HTR-8/SVneo (cell line): ENCODE measurements around the gene LTB.

Source experiments
- DNase-seq: peaks from one replicate; pipeline ENCODE4 v3.0.0; 2011; ENCODE audit warnings: low spot score, mixed read lengths; ENCODE audit not compliant: insufficient read length
- FAIRE-seq: peaks from 2 replicates; lab custom pipeline; 2011; peaks lifted over from hg19 to GRCh38; lab: Jason Lieb, UNC

The LTB gene

GRCh38 chr6:31576897-31577578 is 5.2 kb downstream of the LTB start:
- no peak for FAIRE-seq
- DNase-seq = no peak

DNA sequence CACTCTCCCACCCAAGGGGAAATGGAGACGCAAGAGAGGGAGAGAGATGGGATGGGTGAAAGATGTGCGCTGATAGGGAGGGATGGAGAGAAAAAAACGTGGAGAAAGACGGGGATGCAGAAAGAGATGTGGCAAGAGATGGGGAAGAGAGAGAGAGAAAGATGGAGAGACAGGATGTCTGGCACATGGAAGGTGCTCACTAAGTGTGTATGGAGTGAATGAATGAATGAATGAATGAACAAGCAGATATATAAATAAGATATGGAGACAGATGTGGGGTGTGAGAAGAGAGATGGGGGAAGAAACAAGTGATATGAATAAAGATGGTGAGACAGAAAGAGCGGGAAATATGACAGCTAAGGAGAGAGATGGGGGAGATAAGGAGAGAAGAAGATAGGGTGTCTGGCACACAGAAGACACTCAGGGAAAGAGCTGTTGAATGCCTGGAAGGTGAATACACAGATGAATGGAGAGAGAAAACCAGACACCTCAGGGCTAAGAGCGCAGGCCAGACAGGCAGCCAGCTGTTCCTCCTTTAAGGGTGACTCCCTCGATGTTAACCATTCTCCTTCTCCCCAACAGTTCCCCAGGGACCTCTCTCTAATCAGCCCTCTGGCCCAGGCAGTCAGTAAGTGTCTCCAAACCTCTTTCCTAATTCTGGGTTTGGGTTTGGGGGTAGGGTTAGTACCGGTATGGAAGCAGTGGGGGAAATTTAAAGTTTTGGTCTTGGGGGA is 6.1 kb downstream of the LTB start:
- DNase-seq = no peak
- FAIRE-seq = no peak

GRCh38 chr6:31575335-31575901 is 6.8 kb downstream of the LTB start, which contains the start of gene TNF:
Gene TNF (plus strand): TSS chr6:31575565. CDS start chr6:31575742, 177 bp downstream.
- no peak for DNase-seq

DNA sequence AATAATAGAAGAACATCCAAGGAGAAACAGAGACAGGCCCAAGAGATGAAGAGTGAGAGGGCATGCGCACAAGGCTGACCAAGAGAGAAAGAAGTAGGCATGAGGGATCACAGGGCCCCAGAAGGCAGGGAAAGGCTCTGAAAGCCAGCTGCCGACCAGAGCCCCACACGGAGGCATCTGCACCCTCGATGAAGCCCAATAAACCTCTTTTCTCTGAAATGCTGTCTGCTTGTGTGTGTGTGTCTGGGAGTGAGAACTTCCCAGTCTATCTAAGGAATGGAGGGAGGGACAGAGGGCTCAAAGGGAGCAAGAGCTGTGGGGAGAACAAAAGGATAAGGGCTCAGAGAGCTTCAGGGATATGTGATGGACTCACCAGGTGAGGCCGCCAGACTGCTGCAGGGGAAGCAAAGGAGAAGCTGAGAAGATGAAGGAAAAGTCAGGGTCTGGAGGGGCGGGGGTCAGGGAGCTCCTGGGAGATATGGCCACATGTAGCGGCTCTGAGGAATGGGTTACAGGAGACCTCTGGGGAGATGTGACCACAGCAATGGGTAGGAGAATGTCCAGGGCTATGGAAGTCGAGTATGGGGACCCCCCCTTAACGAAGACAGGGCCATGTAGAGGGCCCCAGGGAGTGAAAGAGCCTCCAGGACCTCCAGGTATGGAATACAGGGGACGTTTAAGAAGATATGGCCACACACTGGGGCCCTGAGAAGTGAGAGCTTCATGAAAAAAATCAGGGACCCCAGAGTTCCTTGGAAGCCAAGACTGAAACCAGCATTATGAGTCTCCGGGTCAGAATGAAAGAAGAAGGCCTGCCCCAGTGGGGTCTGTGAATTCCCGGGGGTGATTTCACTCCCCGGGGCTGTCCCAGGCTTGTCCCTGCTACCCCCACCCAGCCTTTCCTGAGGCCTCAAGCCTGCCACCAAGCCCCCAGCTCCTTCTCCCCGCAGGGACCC is 7.8 kb downstream of the LTB start:
- DNase-seq = no peak
- no peak for FAIRE-seq

More at GRCh38 chr6:31575335-31575901, 6.8 kb downstream of the LTB start, which contains the start of gene TNF:
- no peak for FAIRE-seq

DNA sequence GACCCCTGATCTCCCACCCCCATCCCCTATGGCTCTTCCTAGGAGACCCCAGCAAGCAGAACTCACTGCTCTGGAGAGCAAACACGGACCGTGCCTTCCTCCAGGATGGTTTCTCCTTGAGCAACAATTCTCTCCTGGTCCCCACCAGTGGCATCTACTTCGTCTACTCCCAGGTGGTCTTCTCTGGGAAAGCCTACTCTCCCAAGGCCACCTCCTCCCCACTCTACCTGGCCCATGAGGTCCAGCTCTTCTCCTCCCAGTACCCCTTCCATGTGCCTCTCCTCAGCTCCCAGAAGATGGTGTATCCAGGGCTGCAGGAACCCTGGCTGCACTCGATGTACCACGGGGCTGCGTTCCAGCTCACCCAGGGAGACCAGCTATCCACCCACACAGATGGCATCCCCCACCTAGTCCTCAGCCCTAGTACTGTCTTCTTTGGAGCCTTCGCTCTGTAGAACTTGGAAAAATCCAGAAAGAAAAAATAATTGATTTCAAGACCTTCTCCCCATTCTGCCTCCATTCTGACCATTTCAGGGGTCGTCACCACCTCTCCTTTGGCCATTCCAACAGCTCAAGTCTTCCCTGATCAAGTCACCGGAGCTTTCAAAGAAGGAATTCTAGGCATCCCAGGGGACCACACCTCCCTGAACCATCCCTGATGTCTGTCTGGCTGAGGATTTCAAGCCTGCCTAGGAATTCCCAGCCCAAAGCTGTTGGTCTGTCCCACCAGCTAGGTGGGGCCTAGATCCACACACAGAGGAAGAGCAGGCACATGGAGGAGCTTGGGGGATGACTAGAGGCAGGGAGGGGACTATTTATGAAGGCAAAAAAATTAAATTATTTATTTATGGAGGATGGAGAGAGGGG is 8.8 kb downstream of the LTB start:
- no peak for DNase-seq
- FAIRE-seq = no peak

DNA sequence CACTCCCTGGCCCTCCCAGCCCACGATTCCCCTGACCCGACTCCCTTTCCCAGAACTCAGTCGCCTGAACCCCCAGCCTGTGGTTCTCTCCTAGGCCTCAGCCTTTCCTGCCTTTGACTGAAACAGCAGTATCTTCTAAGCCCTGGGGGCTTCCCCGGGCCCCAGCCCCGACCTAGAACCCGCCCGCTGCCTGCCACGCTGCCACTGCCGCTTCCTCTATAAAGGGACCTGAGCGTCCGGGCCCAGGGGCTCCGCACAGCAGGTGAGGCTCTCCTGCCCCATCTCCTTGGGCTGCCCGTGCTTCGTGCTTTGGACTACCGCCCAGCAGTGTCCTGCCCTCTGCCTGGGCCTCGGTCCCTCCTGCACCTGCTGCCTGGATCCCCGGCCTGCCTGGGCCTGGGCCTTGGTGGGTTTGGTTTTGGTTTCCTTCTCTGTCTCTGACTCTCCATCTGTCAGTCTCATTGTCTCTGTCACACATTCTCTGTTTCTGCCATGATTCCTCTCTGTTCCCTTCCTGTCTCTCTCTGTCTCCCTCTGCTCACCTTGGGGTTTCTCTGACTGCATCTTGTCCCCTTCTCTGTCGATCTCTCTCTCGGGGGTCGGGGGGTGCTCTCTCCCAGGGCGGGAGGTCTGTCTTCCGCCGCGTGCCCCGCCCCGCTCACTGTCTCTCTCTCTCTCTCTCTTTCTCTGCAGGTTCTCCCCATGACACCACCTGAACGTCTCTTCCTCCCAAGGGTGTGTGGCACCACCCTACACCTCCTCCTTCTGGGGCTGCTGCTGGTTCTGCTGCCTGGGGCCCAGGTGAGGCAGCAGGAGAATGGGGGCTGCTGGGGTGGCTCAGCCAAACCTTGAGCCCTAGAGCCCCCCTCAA is 9.9 kb downstream of the LTB start, which contains the start of gene LTA:
Gene LTA (plus strand): TSS at position 249 of the 871 bp plus-strand sequence. CDS start 454 bp downstream, at position 703.
- FAIRE-seq = no peak

DNA sequence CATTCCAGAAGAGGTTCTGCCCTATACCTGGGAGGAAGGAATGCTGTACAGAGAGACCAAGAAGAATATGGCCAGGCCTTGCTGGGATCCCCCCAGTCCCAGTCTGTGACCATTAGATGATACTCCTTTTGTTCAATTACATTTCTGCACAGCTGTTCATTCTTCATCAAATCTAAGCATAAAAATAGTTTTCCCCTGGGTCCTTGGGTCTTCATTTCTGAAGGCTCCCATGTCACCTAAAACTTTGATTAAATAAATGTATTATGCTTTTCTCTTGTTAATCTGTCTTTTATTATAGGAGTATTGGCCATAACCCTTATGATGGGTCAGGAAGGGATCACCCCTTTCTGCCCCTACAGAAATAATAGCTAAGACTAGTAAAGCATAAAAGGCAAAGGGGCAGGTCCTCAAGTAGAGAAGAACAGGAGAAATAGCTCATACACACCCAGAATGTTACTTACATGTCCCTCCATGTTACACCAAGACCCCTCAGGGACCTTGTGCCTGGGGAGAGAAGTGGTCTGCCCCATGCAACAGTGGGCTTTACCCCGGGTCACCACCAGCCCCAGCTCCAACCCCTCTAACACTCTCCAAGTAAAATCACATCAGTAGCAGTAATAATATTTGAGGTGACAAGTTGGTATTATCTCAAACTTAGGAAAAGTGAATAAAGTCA is 12.2 kb downstream of the LTB start:
- FAIRE-seq (no peak), DNase-seq (no peak)

More for the DNA sequence above, 9.9 kb downstream of the LTB start, which contains the start of gene LTA:
- DNase-seq = no peak

DNA sequence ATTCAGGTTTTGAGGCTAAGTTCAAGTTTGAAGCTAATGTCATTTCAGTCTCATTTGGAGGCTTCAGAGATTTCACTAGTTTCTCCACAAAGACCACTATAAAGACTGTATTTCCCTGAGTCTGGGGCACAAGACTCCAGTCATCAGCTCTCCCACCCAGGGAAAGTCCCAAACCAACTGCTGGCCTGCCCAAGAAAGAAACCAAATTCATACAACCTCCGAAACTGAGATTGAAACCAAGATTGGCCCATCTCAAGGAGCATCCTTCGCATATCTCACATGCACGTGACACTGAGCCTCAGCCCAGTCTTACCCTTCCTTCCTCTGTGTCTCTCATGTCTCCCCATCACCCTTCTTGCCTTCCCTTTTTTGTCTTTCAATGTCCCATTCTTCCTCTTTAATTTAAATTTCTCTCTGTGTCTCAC is 13.7 kb downstream of the LTB start:
- FAIRE-seq (no peak), DNase-seq (no peak)

GRCh38 chr6:31567531-31568370 is 14.5 kb downstream of the LTB start:
- DNase-seq = no peak

GRCh38 chr6:31560697-31561058 is 21.5 kb downstream of the LTB start:
- no peak for DNase-seq
- no peak for FAIRE-seq

More at GRCh38 chr6:31567531-31568370, 14.5 kb downstream of the LTB start:
- FAIRE-seq = no peak

DNA sequence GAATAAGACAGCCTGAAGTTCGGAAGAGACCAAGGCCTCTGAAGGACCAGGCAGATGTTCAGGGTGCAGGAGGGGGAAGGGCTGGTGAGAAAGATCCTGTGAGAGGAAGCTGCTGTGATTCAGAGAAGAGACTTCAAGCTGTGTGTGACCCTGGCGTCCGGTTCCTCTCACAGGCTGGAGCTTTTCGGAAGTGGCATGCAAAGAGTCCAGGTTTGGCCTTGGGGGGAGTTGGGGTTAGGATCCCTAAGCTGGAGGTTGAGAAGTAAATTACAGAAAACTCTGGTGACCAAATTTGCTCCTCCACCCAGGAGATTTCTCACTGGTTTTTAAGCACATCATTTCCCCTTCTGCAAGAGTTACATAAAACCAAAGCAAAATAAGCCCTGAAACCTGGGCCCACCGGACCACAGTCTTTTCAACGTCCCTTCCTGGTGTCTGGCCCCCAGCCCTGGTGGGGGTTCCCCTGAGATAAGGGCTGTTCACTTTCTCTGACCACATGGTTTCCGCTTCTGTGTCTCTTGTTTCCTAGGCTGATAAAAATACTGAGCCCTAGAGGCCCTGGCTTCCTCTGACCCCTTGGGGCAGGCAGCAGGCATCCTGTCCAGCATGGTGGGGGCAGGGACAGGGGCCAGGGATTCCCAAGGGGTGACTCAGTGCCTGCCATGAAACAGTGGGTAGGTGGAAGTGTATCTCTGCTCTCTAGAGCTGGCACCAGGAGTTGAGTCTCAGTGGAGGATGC is 22.1 kb downstream of the LTB start:
- FAIRE-seq = peak; percentile 76
- DNase-seq = peak; percentile 90

DNA sequence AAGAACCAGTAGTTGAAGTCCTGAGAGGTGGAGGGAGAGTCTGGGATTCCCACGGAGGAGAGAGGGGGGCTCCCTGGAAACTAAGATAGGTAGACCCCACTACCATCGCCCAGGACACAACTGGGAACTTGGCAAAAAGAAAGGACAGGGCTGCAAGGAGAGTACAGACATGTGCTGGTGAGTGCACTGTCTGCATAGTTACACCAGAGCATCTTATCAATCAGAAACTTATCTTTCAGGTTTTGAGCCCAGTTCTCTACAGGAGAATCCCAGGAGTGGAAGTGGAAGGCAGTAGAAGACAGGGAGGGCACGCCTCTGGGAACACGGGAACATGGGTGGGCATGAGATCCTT is 22.6 kb downstream of the LTB start:
- DNase-seq (no peak), FAIRE-seq (no peak)

- DNase-seq (no peak), FAIRE-seq (no peak)
These were observed 23.4 kb downstream of the LTB start for GRCh38 chr6:31558631-31559500.

DNA sequence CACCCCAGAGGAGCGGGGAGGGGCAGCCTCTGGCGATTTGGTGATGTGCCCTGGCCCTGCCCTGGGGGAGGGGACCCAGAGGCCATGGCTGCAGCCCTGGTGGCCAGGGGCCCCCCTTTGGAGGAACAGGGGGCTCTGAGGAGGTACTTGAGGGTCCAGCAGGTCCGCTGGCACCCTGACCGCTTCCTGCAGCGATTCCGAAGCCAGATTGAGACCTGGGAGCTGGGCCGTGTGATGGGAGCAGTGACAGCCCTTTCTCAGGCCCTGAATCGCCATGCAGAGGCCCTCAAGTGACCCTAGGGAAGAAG is 24.0 kb downstream of the LTB start:
- no peak for DNase-seq
- no peak for FAIRE-seq
